Midbrain (tissue), 1 donor: ENCODE data around the gene RGS11.

ENCODE experiments used
- DNase-seq: peaks from one replicate; lab custom pipeline; 2025; lab: John Stamatoyannopoulos, UW

RGS11 gene

GRCh38 chr16:296806-297510 is 21.2 kb upstream of the RGS11 start:
- DNase-seq, result no peak

- DNase-seq, result no peak
Measured at GRCh38 chr16:296276-296675, 20.5 kb upstream of the RGS11 start.

GRCh38 chr16:293043-293775 is 17.5 kb upstream of the RGS11 start:
- DNase-seq, result no peak

- DNase-seq, result no peak
Measured at GRCh38 chr16:291539-291938, 15.8 kb upstream of the RGS11 start.

GRCh38 chr16:290681-291405 is 15.1 kb upstream of the RGS11 start:
- DNase-seq, result no peak

- DNase-seq, result no peak
Measured at GRCh38 chr16:290015-290680, 14.4 kb upstream of the RGS11 start.

- DNase-seq, result no peak
Measured at GRCh38 chr16:289395-289997, 13.8 kb upstream of the RGS11 start.

GRCh38 chr16:287981-288920 is 12.5 kb upstream of the RGS11 start:
- no peak for DNase-seq

- no peak for DNase-seq
Measured at GRCh38 chr16:287298-287811, 11.6 kb upstream of the RGS11 start.

- no peak for DNase-seq
Measured at GRCh38 chr16:286491-287297, 10.9 kb upstream of the RGS11 start.

- DNase-seq, result no peak
Measured at GRCh38 chr16:285146-286055, 9.7 kb upstream of the RGS11 start.

GRCh38 chr16:284204-285120 is 8.7 kb upstream of the RGS11 start:
- no peak for DNase-seq

- peak; percentile 39 for DNase-seq
Measured at GRCh38 chr16:283033-283805, 7.5 kb upstream of the RGS11 start, which contains the start of gene PDIA2. TSS of gene PDIA2 (plus strand) at chr16:283164. CDS start at chr16:283170, 6 bp downstream.

- no peak for DNase-seq
Measured at GRCh38 chr16:282491-282890, 6.7 kb upstream of the RGS11 start.

GRCh38 chr16:281660-282255 is 6.0 kb upstream of the RGS11 start:
- no peak for DNase-seq

- no peak for DNase-seq
Measured at GRCh38 chr16:280991-281659, 5.4 kb upstream of the RGS11 start.
